Fibroblast of peridontal ligament (primary cell): ENCODE results near the gene CDH7.

Experiments
- DNase-seq: peaks from one replicate; pipeline ENCODE4 v3.0.0-alpha.2; 2010; ENCODE audit errors: extremely low read depth

The CDH7 gene

GRCh38 chr18:65919018-65919417 lies 168.2 kb downstream of the CDH7 start:
- no peak for DNase-seq

- DNase-seq: no peak
Observed at GRCh38 chr18:65919663-65920062, 168.9 kb downstream of the CDH7 start.

GRCh38 chr18:65922103-65922502 lies 171.3 kb downstream of the CDH7 start:
- no peak for DNase-seq

- no peak for DNase-seq
Observed at GRCh38 chr18:65924904-65925303, 174.1 kb downstream of the CDH7 start.

- DNase-seq: no peak
Observed at GRCh38 chr18:65934874-65935273, 184.1 kb downstream of the CDH7 start.

- no peak for DNase-seq
Observed at GRCh38 chr18:65936678-65937077, 185.9 kb downstream of the CDH7 start.

GRCh38 chr18:65937180-65937579 lies 186.4 kb downstream of the CDH7 start:
- DNase-seq: no peak

GRCh38 chr18:65938592-65939372 lies 188.0 kb downstream of the CDH7 start:
- no peak for DNase-seq
